GM12873 (cell line): ENCODE measurements around the gene TRPV4.

Experiments
- TF ChIP-seq, protein P1 (sequence below): IDR thresholded peaks from 2 replicates; pipeline ENCODE4 v1.5.1; 2012; ENCODE audit warnings: low read depth, mild to moderate bottlenecking, moderate library complexity, low read length, control low read depth; ENCODE audit not compliant: insufficient read depth; ENCODE audit errors: missing control alignments

The TRPV4 gene

DNA sequence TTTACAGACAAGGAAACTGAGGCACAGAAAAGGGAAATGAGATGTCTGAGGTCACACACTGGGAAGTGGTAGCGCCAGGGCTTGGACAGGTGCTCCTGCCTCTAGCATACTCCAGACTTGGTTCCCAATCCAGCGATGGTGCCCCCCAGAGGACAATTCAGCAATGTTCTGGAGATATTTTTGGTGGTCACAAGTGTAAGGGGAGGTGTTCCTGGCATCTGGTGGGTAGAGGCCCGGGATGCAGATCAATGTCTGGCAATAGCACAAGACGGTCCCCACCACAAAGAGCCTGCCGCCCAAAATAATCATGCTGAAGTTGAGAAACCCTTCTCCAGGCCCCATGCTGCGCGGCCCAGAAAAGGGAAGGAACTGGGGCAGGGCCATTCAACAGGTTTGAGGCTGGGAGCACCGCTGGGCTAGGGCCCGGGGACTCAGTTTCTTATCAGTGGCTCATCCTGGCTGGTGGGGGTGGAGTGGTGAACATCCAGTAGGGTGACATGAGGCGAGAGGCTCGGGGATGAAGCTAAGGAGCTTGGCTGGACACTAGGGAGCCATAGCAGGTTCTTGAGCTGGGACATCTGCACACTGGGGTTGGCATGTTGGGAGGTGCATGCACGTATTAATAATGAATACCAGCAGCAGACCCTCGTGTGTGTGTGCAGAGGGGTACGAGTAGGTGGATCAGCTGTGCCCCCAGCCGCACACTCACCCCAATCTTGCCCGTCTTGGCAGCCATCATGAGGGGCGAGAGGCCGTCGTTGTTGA is 35.1 kb downstream of the TRPV4 start:
- TF ChIP-seq, protein P1, sequence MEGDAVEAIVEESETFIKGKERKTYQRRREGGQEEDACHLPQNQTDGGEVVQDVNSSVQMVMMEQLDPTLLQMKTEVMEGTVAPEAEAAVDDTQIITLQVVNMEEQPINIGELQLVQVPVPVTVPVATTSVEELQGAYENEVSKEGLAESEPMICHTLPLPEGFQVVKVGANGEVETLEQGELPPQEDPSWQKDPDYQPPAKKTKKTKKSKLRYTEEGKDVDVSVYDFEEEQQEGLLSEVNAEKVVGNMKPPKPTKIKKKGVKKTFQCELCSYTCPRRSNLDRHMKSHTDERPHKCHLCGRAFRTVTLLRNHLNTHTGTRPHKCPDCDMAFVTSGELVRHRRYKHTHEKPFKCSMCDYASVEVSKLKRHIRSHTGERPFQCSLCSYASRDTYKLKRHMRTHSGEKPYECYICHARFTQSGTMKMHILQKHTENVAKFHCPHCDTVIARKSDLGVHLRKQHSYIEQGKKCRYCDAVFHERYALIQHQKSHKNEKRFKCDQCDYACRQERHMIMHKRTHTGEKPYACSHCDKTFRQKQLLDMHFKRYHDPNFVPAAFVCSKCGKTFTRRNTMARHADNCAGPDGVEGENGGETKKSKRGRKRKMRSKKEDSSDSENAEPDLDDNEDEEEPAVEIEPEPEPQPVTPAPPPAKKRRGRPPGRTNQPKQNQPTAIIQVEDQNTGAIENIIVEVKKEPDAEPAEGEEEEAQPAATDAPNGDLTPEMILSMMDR, result peak; percentile 41

DNA sequence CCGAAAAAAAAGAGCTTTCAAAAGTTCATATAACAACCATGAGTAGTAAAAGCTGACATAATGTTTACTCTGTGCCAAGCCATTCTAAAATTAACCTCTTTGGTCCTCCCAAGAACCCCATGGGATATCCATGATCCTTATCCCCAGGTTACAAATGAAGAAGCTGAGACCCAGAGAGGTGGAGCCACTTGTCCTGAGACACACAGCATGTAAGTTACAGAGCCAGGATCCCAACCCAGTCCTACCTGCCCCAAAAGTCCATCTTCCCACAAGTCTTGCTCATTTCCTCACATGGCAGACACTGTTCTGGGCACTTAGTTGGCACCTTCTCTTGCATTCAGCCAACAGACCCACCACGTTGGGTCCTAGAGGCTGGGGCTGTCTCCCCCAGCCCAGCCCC is 37.1 kb downstream of the TRPV4 start:
- TF ChIP-seq, protein P1, result no peak

DNA sequence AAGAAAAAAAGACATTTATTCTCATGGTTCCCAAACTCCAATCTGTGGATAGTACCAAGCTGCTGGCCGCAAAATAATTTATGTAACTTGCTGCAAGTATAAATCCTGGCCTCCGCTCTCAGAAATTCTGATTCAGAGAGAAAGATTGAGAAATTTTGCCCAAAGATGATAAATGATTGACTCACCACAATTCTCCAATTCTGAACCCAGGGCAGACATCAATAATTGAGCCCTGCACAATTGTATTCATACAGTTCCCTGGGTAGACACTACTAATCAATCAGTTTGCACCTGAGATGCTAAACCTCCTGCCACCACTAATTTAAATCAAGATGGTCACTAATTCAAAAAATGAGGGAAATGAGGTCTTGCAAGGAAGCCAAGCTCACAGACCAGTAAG is 38.2 kb downstream of the TRPV4 start:
- TF ChIP-seq, protein P1, result no peak

DNA sequence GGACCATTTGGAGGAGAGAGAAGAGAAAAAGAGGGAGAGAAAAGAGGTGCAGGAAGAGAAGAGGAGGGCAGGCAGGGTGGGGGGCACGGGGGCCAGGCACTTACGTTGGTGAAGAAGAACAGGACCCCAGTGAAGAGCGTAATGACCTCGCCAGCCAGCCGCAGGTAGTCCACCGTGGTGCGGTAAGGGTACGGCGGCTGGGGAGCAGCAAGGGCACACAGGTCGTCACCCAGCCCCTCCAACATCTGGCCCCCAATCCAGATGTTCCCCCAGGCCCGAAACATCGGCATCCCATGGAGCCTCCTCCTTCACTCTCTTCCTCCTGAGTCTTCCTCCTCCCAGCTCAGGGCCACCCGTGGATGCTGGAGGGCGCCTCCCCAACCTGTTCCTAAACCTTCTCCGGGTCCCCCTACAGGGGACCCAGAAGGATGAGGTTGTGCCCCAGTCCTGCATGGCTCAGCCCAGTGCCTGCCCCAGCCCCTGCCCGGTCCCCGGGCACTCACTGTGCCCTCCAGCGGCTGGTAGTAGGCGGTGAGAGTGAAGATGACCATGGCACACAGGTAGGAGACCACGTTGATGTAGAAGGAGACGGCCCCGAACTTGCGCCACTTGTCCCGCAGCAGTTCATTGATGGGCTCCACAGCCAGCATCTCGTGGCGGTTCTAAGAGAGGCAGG is 39.2 kb downstream of the TRPV4 start:
- TF ChIP-seq, protein P1, result no peak

DNA sequence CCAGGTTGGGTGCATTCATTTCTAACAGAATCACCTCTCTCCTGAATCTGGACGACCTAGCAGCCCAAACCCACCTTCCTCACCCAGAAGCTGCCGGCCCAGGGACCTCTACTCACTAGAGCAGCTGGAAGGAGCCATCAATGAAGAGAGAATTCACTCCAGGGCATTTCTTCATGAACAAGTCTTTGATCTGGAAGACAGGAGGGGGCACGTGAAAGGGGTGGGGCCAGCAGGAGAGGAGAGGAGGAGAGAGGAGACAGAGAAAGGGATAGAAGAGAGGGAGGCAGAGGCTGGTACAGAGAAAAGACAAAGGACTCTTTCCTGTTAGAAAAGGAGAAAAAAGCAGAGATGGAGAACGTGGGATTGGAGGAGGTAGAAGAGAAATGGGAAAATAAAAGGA is 39.8 kb downstream of the TRPV4 start:
- TF ChIP-seq, protein P1, result no peak

GRCh38 chr12:109792992-109793391 is 40.2 kb downstream of the TRPV4 start:
- TF ChIP-seq, protein P1, result no peak

DNA sequence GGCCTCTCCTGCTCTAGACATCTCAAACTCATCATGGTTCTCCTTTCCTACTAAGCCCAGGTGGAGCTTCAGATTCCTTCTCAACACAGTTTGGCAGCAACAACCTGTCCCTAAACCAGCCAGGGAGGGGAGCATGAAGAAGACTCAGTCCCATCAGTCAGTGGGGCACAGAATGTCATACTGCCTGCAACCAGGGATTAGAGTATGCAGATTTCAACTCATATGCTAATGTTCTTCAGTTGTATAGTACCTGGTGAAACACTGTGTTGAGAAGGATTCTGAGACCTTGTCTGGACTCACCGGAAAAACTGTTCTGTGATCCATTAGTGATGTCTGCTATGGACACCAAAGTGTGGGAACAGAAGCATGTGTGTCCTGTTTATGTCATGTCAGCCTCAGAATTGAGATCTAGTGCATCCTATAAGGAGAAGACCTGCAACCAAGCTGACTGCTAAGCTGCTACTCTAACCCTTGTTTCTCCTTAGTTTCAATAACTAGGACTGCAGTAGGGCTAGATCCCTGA is 43.6 kb downstream of the TRPV4 start:
- TF ChIP-seq, protein P1, result no peak
